ENCODE data around the gene GLG1. TPM values are rescaled to one million over a fixed set of nuclear protein-coding genes. Genes with fewer than 3 reads are reported as not detected.
"Not testable (repeated sequence)": the region's sequence is repeated elsewhere in the genome, so short reads cannot be mapped to it uniquely, and the experiment has no call there.

Gene GLG1
- 108 and 110 TPM in 2 replicates for total RNA-seq

- no peaks in the 10 kb centered on the region for H3K27me3 ChIP-seq (ENCODE audit: control insufficient read depth, insufficient read depth, low read length)
- TF ChIP-seq CTCF (IDR thresholded peaks at IDR 0.05; ENCODE audit: insufficient read depth, low read length, poor library complexity, severe bottlenecking), result no peak
- H3K36me3 ChIP-seq (ENCODE audit: control insufficient read depth, insufficient read depth, low read length), result no peaks in the 10 kb centered on the region
- DNase-seq (ENCODE audit: low read depth), result peak; percentile 41
- peak within 1 kb of the TSS; percentile 77 for H3K4me3 ChIP-seq (ENCODE audit: low read depth, low read length)
Measured at GRCh38 chr16:74606521-74607309, at the start of gene GLG1. Gene GLG1 (minus strand): TSS chr16:74607114. CDS start chr16:74607094, 20 bp downstream.

GRCh38 chr16:74654536-74655050, 47.7 kb upstream of the GLG1 start:
- Histone ChIP-seq H3K36me3 (ENCODE audit: control insufficient read depth, insufficient read depth, low read length) (peaks cover 3% of the 10 kb centered on the region), H3K27me3 (ENCODE audit: control insufficient read depth, insufficient read depth, low read length) (no peaks in the 10 kb centered on the region), H3K4me3 (ENCODE audit: low read depth, low read length) (no peak overlapping the region)
- no peak for DNase-seq (ENCODE audit: low read depth)
- TF ChIP-seq CTCF (IDR thresholded peaks at IDR 0.05; ENCODE audit: insufficient read depth, low read length, poor library complexity, severe bottlenecking), result no peak

GRCh38 chr16:74652883-74653282, 46.0 kb upstream of the GLG1 start:
- H3K36me3 ChIP-seq (ENCODE audit: control insufficient read depth, insufficient read depth, low read length); DNase-seq (ENCODE audit: low read depth); H3K27me3 ChIP-seq (ENCODE audit: control insufficient read depth, insufficient read depth, low read length); H3K4me3 ChIP-seq (ENCODE audit: low read depth, low read length): not testable (repeated sequence)

- TF ChIP-seq CTCF (IDR thresholded peaks at IDR 0.05; ENCODE audit: insufficient read depth, low read length, poor library complexity, severe bottlenecking), result no peak
- Histone ChIP-seq H3K27me3 (ENCODE audit: control insufficient read depth, insufficient read depth, low read length) (no peaks in the 10 kb centered on the region), H3K4me3 (ENCODE audit: low read depth, low read length) (no peak overlapping the region), H3K36me3 (ENCODE audit: control insufficient read depth, insufficient read depth, low read length) (peaks cover 2% of the 10 kb centered on the region)
- DNase-seq (ENCODE audit: low read depth), result no peak
Measured at GRCh38 chr16:74652249-74652648, 45.3 kb upstream of the GLG1 start.

- Histone ChIP-seq H3K4me3 (ENCODE audit: low read depth, low read length) (no peak overlapping the region), H3K36me3 (ENCODE audit: control insufficient read depth, insufficient read depth, low read length) (peaks cover 2% of the 10 kb centered on the region), H3K27me3 (ENCODE audit: control insufficient read depth, insufficient read depth, low read length) (no peaks in the 10 kb centered on the region)
- DNase-seq (ENCODE audit: low read depth), result no peak
- TF ChIP-seq CTCF (IDR thresholded peaks at IDR 0.05; ENCODE audit: insufficient read depth, low read length, poor library complexity, severe bottlenecking), result no peak
Measured at GRCh38 chr16:74651841-74652240, 44.9 kb upstream of the GLG1 start.

GRCh38 chr16:74650966-74651567, 44.2 kb upstream of the GLG1 start:
- H3K4me3 ChIP-seq (ENCODE audit: low read depth, low read length), result no peak overlapping the region
- H3K36me3 ChIP-seq (ENCODE audit: control insufficient read depth, insufficient read depth, low read length), result peaks cover 2% of the 10 kb centered on the region
- no peaks in the 10 kb centered on the region for H3K27me3 ChIP-seq (ENCODE audit: control insufficient read depth, insufficient read depth, low read length)
- peak; percentile 40 for TF ChIP-seq CTCF (IDR thresholded peaks at IDR 0.05; ENCODE audit: insufficient read depth, low read length, poor library complexity, severe bottlenecking)
- DNase-seq (ENCODE audit: low read depth), result no peak
